Measurements from ENCODE around the gene DLL3.
"Not testable (repeated sequence)": the region's sequence is repeated elsewhere in the genome, so short reads cannot be mapped to it uniquely, and the experiment has no call there.

DLL3 gene

GRCh38 chr19:39498798-39499642 is at the start of gene DLL3:
DLL3 (plus strand) TSS chr19:39498947; CDS start chr19:39498975, 28 bp downstream.
- DNase-seq: no peak

GRCh38 chr19:39449116-39449797 is 49.5 kb upstream of the DLL3 start:
- no peak for DNase-seq

GRCh38 chr19:39451257-39451656 is 47.5 kb upstream of the DLL3 start:
- not testable (repeated sequence) for DNase-seq

- no peak for DNase-seq
These were observed 35.3 kb upstream of the DLL3 start for GRCh38 chr19:39463403-39463802.

- DNase-seq: no peak
These were observed 32.6 kb upstream of the DLL3 start for GRCh38 chr19:39465956-39466747.

- no peak for DNase-seq
These were observed 30.8 kb upstream of the DLL3 start for GRCh38 chr19:39467941-39468340.

GRCh38 chr19:39469036-39469435 is 29.7 kb upstream of the DLL3 start:
- DNase-seq: no peak

GRCh38 chr19:39469567-39469966 is 29.2 kb upstream of the DLL3 start:
- no peak for DNase-seq

- no peak for DNase-seq
These were observed 27.9 kb upstream of the DLL3 start for GRCh38 chr19:39470724-39471339.

GRCh38 chr19:39471756-39472536 is 26.8 kb upstream of the DLL3 start:
- no peak for DNase-seq

- DNase-seq: no peak
These were observed 25.9 kb upstream of the DLL3 start for GRCh38 chr19:39472746-39473442.

- no peak for DNase-seq
These were observed 25.2 kb upstream of the DLL3 start for GRCh38 chr19:39473443-39473960.

- DNase-seq: peak in 1 of 2 donors; percentile 61
These were observed 24.6 kb upstream of the DLL3 start for GRCh38 chr19:39474139-39474620.

GRCh38 chr19:39475748-39476147 is 23.0 kb upstream of the DLL3 start:
- no peak for DNase-seq

GRCh38 chr19:39479319-39479801 is 19.4 kb upstream of the DLL3 start:
- DNase-seq: not testable (repeated sequence)

GRCh38 chr19:39479916-39480315 is 18.8 kb upstream of the DLL3 start:
- no peak for DNase-seq

- peak; percentile 93 to 98 for DNase-seq
These were observed 18.2 kb upstream of the DLL3 start, which contains the start of gene TIMM50 for GRCh38 chr19:39480337-39481228. TIMM50 (plus strand) TSS chr19:39480838; CDS start chr19:39480854, 16 bp downstream.

GRCh38 chr19:39481229-39481545 is 17.6 kb upstream of the DLL3 start:
- DNase-seq: no peak

GRCh38 chr19:39481676-39482075 is 17.1 kb upstream of the DLL3 start:
- no peak for DNase-seq

- no peak for DNase-seq
These were observed 15.6 kb upstream of the DLL3 start for GRCh38 chr19:39483141-39483540.
